ENCODE data around the gene POLR2F.

The POLR2F gene

DNA sequence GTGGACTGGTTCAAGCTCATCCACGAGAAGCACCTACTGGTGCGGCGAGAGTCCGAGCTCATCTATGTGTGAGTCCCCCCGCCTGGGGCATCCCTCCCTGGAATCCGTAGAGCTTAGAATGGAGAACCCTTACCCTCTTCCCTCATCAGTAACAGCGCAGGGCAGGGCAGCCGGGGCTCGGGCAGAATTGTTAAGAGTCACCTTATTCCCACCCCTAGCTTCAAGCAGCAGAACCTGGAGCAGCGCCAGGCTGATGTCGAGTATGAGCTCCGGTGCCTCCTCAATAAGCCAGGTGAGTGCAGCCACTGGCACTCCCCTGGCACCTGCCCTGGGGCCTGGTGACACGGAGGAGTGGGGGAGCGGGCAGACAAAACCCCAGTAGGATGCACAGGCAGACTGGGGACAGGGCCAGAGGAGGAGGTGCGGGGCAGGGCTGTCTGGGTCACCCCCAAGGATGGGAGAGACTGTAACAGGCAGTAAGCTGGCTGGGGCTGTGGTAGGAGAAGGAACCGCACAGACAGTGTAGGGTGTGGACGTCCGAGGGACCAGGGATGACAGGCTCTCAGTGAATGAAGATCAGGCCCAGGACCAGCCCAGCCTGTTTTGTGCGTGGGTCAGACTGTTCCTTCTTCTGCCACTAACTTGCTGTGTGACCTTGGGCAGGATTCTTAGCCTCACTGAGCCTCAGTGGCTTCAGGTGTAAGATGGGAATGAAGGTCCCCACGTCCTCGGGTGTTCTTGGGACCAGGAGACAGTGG, 20.5 kb upstream of the POLR2F start:
- H3K36me3 ChIP-seq (ENCODE audit: control insufficient read depth in 2 of 2, insufficient read depth in 1 of 2, low read length in 2 of 2), result peaks cover 14 to 80% of the 10 kb centered on the region in 2 experiments; a peak in 2 of 3 replicates
- H3K4me3 ChIP-seq (ENCODE audit: low read depth, low read length), result no peak overlapping the region
- no peaks in the 10 kb centered on the region for H3K9me3 ChIP-seq (ENCODE audit: control insufficient read depth, insufficient read depth, low read depth, low read length)
- peaks cover 6% of the 10 kb centered on the region for H3K4me1 ChIP-seq (ENCODE audit: control insufficient read depth, insufficient read depth, low read length)
- 0 out of 2 replicates have a peak overlapping the region, but pooled peaks have one; percentile 45 for H3K27ac ChIP-seq (ENCODE audit: extremely low read depth, low read depth, low read length)
- peak; percentile 36; the same call in 1 of the 2 replicates for TF ChIP-seq ZNF768 (tag by site-specific recombination; IDR thresholded peaks at IDR 0.05)
- TF ChIP-seq, protein P1, sequence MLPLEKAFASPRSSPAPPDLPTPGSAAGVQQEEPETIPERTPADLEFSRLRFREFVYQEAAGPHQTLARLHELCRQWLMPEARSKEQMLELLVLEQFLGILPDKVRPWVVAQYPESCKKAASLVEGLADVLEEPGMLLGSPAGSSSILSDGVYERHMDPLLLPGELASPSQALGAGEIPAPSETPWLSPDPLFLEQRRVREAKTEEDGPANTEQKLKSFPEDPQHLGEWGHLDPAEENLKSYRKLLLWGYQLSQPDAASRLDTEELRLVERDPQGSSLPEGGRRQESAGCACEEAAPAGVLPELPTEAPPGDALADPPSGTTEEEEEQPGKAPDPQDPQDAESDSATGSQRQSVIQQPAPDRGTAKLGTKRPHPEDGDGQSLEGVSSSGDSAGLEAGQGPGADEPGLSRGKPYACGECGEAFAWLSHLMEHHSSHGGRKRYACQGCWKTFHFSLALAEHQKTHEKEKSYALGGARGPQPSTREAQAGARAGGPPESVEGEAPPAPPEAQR (tag by site-specific recombination; IDR thresholded peaks at IDR 0.05), result no peak
- POLR2A ChIA-PET, result interaction anchor here (0.5 to 2.3 kb wide), 8 partner anchors 9 to 758 kb away, joined by 3 to 11 read pairs (median 3); partner anchors contain the start of genes C22orf23, GCAT, MICALL1 and POLR2F
- CTCF ChIA-PET, result interaction anchor here (0.5 to 3.8 kb wide), 15 partner anchors 15 to 519 kb away, joined by 3 to 25 read pairs (median 7); partner anchors contain the start of gene MICALL1

DNA sequence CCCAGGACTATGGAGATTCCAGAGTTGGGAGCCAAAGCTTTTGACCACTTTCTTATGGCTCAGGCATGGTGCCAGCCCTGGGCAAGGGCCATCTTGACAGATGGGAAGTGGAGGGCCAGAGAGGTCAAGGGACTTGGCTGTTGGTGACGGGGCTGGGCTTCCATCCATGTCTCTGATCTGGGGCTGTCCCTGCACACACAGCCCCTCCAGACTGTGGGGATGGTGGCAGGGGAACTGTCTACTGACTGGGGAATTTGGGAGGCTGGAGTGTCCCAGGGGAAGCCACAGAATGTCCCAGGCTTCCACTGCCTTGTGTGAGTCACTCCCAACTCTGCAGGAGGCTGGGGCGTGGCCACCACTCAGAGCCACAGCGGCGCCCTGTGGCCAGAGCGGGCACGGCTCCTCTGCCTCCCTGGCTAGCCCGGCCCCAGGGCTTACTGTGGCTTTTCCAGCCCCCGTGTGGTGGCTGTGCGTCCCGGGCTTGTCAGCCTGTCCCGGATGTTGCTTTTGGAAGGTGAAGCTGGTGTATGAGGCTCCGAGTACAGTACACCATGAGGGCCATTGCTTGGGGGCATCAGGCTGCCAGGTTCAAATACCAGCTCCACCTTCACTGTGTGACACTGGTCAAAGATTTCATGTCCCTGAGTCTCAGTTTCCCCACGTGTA, 19.7 kb upstream of the POLR2F start:
- CTCF ChIA-PET, result interaction anchor here (0.5 to 3.8 kb wide), 29 partner anchors 8 to 743 kb away, joined by 3 to 25 read pairs (median 5); partner anchors contain the start of genes C22orf23, GCAT, MICALL1 and POLR2F
- POLR2A ChIA-PET, result interaction anchor here (0.5 to 2.3 kb wide), 8 partner anchors 10 to 758 kb away, joined by 3 to 11 read pairs (median 4); partner anchors contain the start of genes C22orf23, GCAT, MICALL1 and POLR2F
- Histone ChIP-seq H3K4me1 (ENCODE audit: control insufficient read depth, insufficient read depth, low read length) (peaks cover 6% of the 10 kb centered on the region), H3K9me3 (ENCODE audit: control insufficient read depth, insufficient read depth, low read depth, low read length) (no peaks in the 10 kb centered on the region), H3K27ac (ENCODE audit: extremely low read depth, low read depth, low read length) (peak overlapping the region; percentile 67), H3K4me3 (ENCODE audit: low read depth, low read length) (no peak overlapping the region), H3K36me3 (ENCODE audit: control insufficient read depth in 2 of 2, insufficient read depth in 1 of 2, low read length in 2 of 2) (peaks cover 11 to 77% of the 10 kb centered on the region in 2 experiments; a peak in 2 of 3 replicates)
- TF ChIP-seq GLIS1 (tag by site-specific recombination; IDR thresholded peaks at IDR 0.05) (peak; percentile 99), ZEB2 (tag by site-specific recombination; IDR thresholded peaks at IDR 0.05) (peak; percentile 92), ZNF843 (tag by site-specific recombination; IDR thresholded peaks at IDR 0.05) (no peak), GLI2 (tag by site-specific recombination; IDR thresholded peaks at IDR 0.05; ENCODE audit: borderline replicate concordance, low read depth) (no peak), ZNF555 (tag by site-specific recombination; conservative IDR thresholded peaks at IDR 0.05) (no peak), YY2 (tag by site-specific recombination; IDR thresholded peaks at IDR 0.05) (peak; percentile 49; the same call in 1 of the 2 replicates), ZNF791 (tag by site-specific recombination; IDR thresholded peaks at IDR 0.05) (no peak), ZNF112 (tag by site-specific recombination; IDR thresholded peaks at IDR 0.05) (no peak), ZNF223 (tag by site-specific recombination; IDR thresholded peaks at IDR 0.05) (no peak), ZNF394 (tag by site-specific recombination; IDR thresholded peaks at IDR 0.05; ENCODE audit: borderline replicate concordance) (peak; percentile 38; the same call in 1 of the 2 replicates), ZNF24 (tag by site-specific recombination; IDR thresholded peaks at IDR 0.05) (no peak), ZNF530 (tag by site-specific recombination; IDR thresholded peaks at IDR 0.05; ENCODE audit: low read depth) (no peak), ZNF561 (tag by site-specific recombination; IDR thresholded peaks at IDR 0.05; ENCODE audit: borderline replicate concordance) (no peak; the same call in 1 of the 2 replicates), SETDB1 (IDR thresholded peaks at IDR 0.05; ENCODE audit: insufficient read length, low read length) (no peak)
- TF ChIP-seq, protein P2, sequence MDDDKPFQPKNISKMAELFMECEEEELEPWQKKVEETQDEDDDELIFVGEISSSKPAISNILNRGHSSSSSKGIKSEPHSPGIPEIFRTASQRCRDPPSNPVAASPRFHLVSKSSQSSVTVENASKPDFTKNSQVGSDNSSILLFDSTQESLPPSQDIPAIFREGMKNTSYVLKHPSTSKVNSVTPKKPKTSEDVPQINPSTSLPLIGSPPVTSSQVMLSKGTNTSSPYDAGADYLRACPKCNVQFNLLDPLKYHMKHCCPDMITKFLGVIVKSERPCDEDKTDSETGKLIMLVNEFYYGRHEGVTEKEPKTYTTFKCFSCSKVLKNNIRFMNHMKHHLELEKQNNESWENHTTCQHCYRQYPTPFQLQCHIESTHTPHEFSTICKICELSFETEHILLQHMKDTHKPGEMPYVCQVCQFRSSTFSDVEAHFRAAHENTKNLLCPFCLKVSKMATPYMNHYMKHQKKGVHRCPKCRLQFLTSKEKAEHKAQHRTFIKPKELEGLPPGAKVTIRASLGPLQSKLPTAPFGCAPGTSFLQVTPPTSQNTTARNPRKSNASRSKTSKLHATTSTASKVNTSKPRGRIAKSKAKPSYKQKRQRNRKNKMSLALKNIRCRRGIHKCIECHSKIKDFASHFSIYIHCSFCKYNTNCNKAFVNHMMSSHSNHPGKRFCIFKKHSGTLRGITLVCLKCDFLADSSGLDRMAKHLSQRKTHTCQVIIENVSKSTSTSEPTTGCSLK (tag by site-specific recombination; IDR thresholded peaks at IDR 0.05), result no peak
- TF ChIP-seq, protein P3, sequence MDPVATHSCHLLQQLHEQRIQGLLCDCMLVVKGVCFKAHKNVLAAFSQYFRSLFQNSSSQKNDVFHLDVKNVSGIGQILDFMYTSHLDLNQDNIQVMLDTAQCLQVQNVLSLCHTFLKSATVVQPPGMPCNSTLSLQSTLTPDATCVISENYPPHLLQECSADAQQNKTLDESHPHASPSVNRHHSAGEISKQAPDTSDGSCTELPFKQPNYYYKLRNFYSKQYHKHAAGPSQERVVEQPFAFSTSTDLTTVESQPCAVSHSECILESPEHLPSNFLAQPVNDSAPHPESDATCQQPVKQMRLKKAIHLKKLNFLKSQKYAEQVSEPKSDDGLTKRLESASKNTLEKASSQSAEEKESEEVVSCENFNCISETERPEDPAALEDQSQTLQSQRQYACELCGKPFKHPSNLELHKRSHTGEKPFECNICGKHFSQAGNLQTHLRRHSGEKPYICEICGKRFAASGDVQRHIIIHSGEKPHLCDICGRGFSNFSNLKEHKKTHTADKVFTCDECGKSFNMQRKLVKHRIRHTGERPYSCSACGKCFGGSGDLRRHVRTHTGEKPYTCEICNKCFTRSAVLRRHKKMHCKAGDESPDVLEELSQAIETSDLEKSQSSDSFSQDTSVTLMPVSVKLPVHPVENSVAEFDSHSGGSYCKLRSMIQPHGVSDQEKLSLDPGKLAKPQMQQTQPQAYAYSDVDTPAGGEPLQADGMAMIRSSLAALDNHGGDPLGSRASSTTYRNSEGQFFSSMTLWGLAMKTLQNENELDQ (tag by site-specific recombination; IDR thresholded peaks at IDR 0.05; ENCODE audit: low read depth), result no peak
- TF ChIP-seq, protein P4, sequence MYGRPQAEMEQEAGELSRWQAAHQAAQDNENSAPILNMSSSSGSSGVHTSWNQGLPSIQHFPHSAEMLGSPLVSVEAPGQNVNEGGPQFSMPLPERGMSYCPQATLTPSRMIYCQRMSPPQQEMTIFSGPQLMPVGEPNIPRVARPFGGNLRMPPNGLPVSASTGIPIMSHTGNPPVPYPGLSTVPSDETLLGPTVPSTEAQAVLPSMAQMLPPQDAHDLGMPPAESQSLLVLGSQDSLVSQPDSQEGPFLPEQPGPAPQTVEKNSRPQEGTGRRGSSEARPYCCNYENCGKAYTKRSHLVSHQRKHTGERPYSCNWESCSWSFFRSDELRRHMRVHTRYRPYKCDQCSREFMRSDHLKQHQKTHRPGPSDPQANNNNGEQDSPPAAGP (tag by site-specific recombination; IDR thresholded peaks at IDR 0.05), result peak; percentile 93
- TF ChIP-seq, protein P5, sequence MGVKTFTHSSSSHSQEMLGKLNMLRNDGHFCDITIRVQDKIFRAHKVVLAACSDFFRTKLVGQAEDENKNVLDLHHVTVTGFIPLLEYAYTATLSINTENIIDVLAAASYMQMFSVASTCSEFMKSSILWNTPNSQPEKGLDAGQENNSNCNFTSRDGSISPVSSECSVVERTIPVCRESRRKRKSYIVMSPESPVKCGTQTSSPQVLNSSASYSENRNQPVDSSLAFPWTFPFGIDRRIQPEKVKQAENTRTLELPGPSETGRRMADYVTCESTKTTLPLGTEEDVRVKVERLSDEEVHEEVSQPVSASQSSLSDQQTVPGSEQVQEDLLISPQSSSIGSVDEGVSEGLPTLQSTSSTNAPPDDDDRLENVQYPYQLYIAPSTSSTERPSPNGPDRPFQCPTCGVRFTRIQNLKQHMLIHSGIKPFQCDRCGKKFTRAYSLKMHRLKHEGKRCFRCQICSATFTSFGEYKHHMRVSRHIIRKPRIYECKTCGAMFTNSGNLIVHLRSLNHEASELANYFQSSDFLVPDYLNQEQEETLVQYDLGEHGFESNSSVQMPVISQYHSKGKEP (tag by site-specific recombination; IDR thresholded peaks at IDR 0.05), result no peak; the same call in 1 of the 2 replicates
- TF ChIP-seq, protein P6, sequence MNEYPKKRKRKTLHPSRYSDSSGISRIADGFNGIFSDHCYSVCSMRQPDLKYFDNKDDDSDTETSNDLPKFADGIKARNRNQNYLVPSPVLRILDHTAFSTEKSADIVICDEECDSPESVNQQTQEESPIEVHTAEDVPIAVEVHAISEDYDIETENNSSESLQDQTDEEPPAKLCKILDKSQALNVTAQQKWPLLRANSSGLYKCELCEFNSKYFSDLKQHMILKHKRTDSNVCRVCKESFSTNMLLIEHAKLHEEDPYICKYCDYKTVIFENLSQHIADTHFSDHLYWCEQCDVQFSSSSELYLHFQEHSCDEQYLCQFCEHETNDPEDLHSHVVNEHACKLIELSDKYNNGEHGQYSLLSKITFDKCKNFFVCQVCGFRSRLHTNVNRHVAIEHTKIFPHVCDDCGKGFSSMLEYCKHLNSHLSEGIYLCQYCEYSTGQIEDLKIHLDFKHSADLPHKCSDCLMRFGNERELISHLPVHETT (tag by site-specific recombination; IDR thresholded peaks at IDR 0.05), result 0 out of 2 replicates have a peak, but pooled peaks have one; percentile 50
